Hippocampal formation (tissue), 2 donors: ENCODE results near the gene LRRC47.
A peak's percentile ranks its signal among the peaks of the same experiment; 100 is the strongest.

Source experiments
- DNase-seq, 2 donors: peaks; one replicate each; lab custom pipeline; 2025; lab: John Stamatoyannopoulos, UW

The LRRC47 gene

GRCh38 chr1:3796215-3797061 is at the start of gene LRRC47:
TSS of gene LRRC47 (minus strand) at chr1:3796498. CDS start at chr1:3796476, 22 bp downstream.
- DNase-seq: peak; percentile 92 to 94

GRCh38 chr1:3842912-3843311 is 46.6 kb upstream of the LRRC47 start:
- DNase-seq: no peak

DNA sequence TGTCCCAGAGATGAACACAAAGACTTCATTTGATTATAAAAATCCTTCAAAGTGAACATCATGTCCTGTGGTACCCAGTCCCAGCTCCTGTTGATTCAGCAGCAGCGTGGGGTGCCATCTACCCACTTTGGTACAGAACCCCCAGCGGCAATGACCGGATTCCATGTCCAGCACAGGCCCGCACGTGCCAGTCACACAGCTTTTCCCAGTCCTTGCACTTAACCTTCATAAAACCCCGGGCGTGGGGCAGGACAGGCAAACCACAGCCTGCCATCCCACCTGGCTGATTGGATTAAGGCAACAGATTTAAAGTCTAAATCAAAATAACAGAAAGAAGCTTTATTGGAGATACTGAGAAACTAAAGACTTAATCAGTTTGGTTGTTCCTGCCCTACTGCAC is 45.2 kb upstream of the LRRC47 start:
- DNase-seq: no peak

GRCh38 chr1:3838788-3839187 is 42.5 kb upstream of the LRRC47 start:
- peak in 1 of 2 donors; percentile 29 for DNase-seq

- DNase-seq: no peak
Observed at GRCh38 chr1:3837685-3838084, 41.4 kb upstream of the LRRC47 start.

DNA sequence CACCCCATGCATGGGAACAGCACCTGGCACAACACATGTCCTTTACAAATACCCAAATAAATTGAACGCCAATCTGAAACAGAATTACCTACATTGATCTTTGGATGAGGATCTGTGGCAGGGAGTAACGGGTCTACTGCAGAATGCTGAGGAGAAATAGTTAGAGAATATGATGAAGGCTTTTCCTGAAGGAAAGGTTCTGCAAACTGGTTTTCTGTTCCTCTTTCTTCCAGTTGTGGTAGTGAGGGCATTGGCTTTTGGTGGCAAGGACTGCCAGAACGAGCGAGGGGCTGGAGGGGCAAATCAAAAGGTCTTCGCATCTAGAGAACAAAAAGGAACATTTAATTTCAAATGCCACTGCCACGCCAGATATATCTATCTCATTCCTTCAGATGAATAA is 40.9 kb upstream of the LRRC47 start:
- no peak for DNase-seq

GRCh38 chr1:3836421-3836820 is 40.1 kb upstream of the LRRC47 start:
- no peak for DNase-seq

DNA sequence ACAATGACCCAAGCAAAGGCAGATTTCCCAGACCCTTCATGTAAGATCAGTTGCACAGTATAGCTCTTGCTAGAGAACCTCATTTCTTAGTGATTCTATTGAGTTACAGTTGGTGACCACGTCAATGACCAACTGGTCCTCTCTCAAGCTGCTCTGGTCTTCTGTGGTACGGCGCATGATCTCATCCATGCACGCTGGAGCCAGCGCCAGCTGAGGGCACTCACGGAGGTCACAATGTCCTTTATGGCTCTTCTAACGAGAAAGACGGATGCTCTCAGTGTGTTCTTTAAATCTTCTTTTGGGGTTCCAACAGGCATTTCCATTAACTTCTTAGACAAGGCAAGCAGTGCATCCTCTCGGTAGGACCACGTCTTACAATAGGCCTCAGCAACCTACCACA is 38.4 kb upstream of the LRRC47 start:
- no peak for DNase-seq

DNA sequence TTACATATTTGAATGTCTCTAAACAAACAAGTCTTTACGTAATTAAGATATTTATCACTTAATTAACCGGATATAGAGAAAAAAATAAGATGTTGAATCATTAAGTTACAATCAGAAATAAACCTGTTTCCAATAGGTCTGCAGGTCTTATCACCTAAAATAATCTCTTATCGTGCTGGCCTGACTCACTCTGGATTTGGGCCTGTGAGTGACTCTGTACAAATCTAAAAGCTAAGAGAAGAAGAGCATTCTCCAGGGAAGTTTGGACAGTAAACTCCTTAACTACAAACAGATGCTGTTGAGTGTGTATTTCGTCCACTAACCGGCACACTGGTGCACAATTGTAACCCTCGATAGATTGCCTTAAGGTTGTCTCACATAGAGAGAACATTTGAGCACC is 35.4 kb upstream of the LRRC47 start:
- no peak for DNase-seq

DNA sequence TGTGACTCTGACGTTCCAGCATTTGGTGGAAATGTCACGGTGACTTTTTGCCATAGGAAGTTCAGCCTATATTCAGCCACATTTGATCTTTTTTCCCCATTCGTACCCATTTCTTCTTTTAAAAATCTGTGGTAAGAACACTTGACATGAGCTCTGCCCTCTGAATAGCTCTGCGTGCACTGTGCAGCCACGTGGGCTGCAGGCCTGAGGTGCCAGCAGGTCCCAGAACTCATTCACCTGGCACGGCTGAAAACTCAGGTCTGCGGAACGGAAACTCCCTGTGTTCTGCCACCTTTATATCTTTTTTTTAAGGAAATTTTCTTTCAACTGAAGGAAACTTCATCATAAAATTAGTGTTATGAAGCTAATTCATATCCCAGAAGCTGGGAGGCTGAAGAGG is 32.1 kb upstream of the LRRC47 start:
- DNase-seq: no peak

- DNase-seq: peak; percentile 0 to 53
Observed at GRCh38 chr1:3827813-3828307, 31.6 kb upstream of the LRRC47 start.

- DNase-seq: no peak
Observed at GRCh38 chr1:3825356-3825755, 29.1 kb upstream of the LRRC47 start.

DNA sequence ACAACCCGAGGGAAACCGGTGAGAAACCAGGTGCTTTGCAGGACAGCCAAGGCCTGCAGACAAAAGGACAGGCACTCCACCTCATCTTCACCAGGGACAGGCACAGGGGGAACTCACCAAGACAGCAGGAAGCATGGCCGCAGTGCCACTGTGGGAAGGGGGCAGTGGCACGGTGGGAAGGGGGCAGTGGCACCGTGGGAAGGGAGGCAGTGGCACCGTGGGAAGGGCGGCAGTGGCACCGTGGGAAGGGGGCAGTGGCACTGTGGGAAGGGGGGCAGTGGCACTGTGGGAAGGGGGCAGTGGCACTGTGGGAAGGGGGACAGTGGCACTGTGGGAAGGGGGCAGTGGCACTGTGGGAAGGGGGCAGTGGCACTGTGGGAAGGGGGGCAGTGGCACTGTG is 28.4 kb upstream of the LRRC47 start:
- DNase-seq: no peak

DNA sequence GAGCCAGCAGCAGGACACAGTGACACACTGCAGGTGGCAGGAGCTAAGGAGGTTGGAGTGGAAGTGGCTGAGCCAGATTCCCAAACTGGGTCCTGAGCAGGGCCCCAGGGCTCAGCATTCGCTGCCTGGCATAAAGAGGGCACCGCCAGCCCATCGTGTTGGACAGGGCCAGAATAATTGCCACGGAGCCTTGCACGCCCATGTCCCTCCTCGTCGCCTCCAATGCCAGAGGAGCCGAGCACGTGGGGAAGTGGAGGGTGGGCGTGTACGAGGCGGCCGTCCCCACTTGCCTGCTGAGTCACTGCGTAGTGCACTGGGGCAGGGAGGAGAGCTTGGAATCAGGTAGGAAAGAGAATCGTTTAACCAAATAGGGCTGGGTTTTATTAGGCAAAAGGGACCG is 26.1 kb upstream of the LRRC47 start:
- no peak for DNase-seq

DNA sequence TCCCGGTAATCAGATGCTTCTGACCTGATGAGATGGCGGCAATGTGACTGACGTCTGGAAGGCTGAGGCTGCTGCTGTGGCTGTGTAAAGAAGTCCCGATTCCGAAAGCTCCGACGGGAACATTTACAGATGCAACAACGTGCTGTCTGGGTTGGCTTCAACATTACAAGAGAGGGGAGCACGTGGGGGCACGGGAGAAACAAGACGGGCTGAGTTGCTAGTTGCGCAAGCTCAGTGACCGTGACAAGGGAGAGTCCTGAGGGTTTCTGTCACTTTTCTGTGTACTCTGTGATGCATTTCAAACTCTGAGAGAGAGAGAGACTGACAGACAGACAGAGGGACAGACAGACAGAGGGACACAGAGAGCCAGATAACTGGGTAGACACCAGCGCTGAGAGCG is 25.6 kb upstream of the LRRC47 start:
- no peak for DNase-seq

DNA sequence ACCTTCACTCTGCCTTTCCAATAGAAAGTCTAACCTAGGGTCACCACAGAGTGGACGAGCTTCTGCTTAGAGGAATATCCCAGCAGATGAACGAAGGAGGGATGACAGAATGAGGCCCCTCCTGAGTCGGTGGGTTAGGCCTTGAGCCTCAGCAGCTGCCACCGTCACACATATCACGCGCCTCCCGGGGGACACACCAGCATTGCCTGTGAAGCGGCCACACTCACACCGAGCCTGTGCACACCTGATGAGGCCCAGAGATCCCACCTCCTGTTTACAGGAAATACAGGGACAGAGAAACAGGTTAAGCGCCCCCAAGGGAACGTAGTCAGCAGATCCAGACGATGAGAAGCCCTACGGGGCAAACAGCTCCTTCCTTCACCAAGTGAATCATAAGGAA is 25.1 kb upstream of the LRRC47 start:
- DNase-seq: no peak

GRCh38 chr1:3821004-3821403 is 24.7 kb upstream of the LRRC47 start:
- no peak for DNase-seq

DNA sequence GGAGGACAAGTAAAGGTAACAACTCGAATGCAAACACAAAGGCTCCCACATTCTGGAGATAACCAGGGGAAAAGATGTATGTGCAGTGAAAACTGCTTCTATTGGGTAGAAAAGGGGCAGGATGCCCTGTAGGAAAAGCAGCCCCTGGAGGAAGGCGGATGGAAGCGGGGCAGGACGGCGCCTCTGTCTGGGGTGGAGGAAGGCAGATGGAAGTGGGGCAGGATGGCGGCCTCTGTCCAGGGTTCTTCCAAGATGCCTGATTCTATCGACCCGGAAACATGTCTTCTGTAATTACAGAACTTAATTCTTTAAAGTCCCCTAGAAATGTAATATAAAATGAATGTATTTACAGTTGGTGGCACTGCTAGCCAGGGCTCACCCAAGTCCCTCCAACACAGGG is 24.0 kb upstream of the LRRC47 start:
- DNase-seq: no peak

DNA sequence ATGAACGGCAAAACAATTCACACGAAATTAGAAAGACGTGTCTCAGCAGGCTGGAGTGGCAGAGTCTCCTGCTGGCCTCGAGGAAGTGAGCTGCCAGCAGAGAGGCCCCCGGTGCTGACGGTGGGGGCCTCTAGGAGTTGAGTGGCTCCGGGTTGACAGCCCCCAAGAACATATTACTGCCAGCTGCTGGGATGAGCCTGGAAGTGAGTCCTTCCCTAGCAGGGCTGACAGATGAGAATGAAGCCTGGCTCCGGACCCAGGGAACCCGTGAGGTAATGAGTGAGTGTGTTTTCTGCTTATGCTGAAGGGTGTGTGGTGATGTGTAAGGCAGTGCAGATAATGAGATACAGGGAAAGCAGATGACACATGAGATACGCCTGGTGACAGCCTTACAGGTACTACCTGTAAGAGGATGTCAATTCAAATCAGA is 23.5 kb upstream of the LRRC47 start:
- DNase-seq: no peak

DNA sequence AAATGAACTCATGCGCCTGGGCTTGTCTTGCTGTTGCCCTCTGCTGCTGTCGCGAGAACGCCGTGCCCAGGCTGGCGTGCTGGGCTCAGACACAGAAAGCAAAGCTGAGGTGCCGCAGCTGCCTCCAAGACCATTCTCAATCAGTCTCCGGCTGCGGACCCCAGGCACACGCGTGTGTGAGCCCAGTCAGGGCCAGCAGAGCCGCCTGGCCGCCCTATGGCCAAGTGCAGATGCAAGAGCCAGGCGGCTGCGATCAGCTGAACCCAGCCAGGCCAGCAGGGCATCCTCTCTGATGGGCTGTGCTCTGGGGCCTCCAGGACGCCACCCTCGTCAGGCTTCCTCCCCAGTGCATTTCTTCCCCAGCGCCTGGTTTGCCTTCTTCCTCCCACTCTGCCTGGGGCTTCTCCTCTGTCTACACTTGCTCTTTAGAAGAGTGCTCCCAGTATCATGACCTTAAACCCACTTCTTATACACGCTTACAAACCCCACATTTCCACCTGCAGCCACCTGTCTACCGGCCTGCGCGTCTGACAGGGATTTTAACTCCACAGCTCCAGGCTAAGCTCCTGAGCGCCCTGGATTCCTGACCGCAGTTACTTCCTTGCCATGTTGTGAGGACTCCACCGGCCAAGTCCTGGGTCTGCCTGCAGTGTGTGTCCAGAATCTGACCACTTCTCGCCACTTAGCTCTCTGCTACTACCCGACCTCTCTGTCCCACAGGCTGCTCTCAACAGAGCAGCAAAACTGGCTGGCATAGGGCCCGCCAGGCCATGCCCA is 21.7 kb upstream of the LRRC47 start:
- DNase-seq: no peak

DNA sequence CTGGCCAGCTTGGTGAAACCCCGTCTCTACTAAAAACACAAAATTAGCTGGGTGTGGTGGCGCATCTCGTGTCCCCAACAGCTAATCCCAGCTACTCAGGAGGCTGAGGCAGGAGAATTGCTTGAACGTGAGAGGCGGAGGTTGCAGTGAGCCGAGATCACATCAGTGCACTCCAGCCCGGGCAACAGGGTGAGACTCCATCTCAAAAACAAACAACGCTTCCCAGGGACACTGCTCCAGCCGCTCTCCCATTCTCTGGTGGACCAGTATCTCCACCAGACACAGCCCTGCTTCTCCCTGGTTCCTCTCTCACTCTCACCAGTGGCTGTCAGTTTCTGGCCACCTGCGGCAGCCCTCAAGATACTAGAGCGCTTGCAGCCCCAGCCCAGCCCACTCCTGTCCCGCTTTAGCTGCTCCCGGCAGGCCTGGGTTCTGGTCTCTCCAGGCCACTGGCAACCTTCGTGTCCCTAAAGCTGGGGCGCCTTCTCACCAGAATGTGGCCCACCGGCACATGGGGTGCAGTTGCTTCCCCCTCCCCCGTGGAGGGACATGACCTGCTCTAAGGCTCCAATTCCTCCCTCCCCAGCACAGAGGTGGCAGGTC is 20.9 kb upstream of the LRRC47 start:
- DNase-seq: no peak

DNA sequence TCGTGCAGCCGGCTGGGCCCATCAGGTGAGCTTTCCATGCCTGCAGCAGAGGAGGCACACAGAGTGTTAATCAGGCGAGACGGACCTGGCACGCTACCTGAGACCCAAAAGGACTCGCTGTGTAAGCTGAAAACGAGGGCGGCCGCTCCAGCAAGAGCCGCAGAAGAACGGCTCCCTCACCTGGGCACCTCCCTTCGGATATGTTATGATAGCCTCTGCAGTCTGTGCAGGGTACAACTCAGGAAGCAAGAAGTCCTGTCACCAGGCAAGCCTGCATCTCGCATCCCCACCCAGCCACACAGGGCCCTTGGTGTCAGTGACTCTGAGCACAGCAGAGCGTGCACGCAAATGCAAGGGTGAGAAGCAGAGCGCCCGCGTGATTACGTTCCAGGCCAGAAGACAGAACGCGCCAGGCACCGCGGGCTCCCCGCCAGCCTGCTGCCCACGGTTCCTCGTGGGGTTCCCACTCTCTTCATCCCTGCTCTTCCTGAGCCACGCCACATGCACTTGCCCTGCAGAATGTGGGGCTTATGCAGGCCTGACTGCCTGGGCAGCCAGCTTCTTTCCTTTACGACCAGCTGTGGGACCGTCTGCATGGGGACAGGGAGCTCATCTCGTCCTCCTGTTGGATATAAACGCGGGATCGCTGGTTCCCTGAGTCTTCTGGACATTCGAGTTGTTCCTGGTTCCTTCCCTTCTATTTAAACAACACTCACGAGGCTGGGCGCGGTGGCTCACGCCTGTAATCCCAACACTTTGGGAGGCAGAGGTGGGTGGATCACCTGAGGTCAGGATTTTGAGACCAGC is 20.2 kb upstream of the LRRC47 start:
- no peak for DNase-seq
